IPS DF 6.9 (cell line): ENCODE data around the gene CEP97.
"Not testable (repeated sequence)": the region's sequence is repeated elsewhere in the genome, so short reads cannot be mapped to it uniquely, and the experiment has no call there.

ENCODE experiments used
- DNase-seq: peaks from one replicate; pipeline ENCODE4 v3.0.0-alpha.2; 2013; ENCODE audit warnings: low read depth, low spot score
- H3K27ac ChIP-seq: one replicate; pipeline ENCODE4 v1.5.1; 2013; ENCODE audit warnings: low read length, control low read depth
- H3K27me3 ChIP-seq: 2 replicates; pipeline ENCODE4 v1.6.1; 2013; ENCODE audit warnings: mild to moderate bottlenecking, low read length; ENCODE audit not compliant: control insufficient read depth, insufficient read depth
- H3K36me3 ChIP-seq: 2 replicates; pipeline ENCODE4 v1.6.1; 2013; ENCODE audit warnings: low read length; ENCODE audit not compliant: control insufficient read depth, insufficient read depth
- H3K4me1 ChIP-seq: 2 replicates; pipeline ENCODE4 v1.6.1; 2013; ENCODE audit warnings: low read length; ENCODE audit not compliant: control insufficient read depth, insufficient read depth
- H3K4me3 ChIP-seq: 2 replicates; pipeline ENCODE4 v1.5.1; 2013; ENCODE audit warnings: mild to moderate bottlenecking, low read length
- H3K9me3 ChIP-seq: 2 replicates; pipeline ENCODE4 v1.6.1; 2013; ENCODE audit warnings: low read length, inconsistent platforms; ENCODE audit not compliant: control insufficient read depth, insufficient read depth
- WGBS: extraction: QIAGEN DNeasy Blood & Tissue Kit; methylation state at CpG from one replicate; pipeline ENCODE4 v1.1.7; 2013; ENCODE audit warnings: mixed read lengths, missing lambda C conversion rate; ENCODE audit not compliant: insufficient read length, insufficient coverage; 5-methylcytosine and 5-hydroxymethylcytosine counted together

Gene CEP97, protein sequence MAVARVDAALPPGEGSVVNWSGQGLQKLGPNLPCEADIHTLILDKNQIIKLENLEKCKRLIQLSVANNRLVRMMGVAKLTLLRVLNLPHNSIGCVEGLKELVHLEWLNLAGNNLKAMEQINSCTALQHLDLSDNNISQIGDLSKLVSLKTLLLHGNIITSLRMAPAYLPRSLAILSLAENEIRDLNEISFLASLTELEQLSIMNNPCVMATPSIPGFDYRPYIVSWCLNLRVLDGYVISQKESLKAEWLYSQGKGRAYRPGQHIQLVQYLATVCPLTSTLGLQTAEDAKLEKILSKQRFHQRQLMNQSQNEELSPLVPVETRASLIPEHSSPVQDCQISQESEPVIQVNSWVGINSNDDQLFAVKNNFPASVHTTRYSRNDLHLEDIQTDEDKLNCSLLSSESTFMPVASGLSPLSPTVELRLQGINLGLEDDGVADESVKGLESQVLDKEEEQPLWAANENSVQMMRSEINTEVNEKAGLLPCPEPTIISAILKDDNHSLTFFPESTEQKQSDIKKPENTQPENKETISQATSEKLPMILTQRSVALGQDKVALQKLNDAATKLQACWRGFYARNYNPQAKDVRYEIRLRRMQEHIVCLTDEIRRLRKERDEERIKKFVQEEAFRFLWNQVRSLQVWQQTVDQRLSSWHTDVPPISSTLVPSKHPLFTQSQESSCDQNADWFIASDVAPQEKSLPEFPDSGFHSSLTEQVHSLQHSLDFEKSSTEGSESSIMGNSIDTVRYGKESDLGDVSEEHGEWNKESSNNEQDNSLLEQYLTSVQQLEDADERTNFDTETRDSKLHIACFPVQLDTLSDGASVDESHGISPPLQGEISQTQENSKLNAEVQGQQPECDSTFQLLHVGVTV

DNA sequence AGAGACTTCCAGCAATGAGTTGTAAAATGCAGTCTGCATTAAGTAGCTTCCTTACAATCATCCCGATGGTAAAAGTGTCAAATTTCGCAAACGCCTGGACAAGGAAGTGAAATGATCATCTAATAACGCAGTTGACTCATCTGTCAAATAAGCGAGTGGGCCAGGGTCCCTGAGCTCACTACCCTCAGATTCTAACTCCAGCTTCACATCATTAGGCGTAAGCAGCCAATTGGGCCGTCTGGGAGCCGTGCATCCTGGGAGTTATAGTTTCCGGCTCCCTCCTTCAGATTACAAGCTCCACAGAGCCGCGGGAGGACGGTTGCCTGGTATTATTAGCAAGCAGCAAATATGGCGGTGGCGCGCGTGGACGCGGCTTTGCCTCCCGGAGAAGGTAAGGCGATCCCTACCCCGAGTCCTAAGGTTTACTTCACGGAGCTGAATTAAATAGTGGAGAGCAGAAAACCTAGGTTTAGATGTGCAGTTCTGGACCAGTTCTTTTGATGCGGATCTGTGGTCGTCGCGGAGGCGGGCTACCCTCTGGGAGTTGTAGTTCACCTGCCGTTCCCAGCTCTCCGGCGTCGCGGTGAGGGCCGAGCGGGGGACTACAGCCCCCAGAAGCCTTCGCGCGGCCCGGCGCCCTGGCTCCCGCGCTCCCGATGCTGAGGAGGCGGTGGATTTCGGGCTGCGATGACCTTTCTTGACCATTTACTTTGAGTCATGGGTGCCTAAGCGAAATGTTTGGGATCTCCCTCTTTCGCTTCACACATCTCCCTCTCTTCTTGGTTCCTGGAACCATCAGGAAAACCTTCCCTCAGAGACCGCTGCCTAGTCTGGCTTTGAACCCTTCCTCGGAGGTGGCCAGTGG, at the start of gene CEP97:
TSS of gene CEP97 (plus strand) at position 286 of the 865 bp plus-strand sequence. CDS start at position 349, 63 bp downstream.
- no peaks in the 10 kb centered on the region for H3K27me3 ChIP-seq
- no peak within 1 kb of the TSS for H3K27ac ChIP-seq
- peak within 1 kb of the TSS; percentile 98; the same call in 1 of the 2 replicates for H3K4me3 ChIP-seq
- H3K4me1 ChIP-seq = no peaks in the 10 kb centered on the region; the same call in 1 of the 2 replicates
- WGBS = no CpG with 5 or more reads among the region's 49 CpGs
- no peaks in the 10 kb centered on the region for H3K36me3 ChIP-seq
- H3K9me3 ChIP-seq = no peaks in the 10 kb centered on the region
- peak; percentile 66 for DNase-seq

GRCh38 chr3:101675709-101676215, 48.7 kb upstream of the CEP97 start:
- H3K27me3 ChIP-seq = no peaks in the 10 kb centered on the region
- no CpG with 5 or more reads among the region's 27 CpGs for WGBS
- H3K27ac ChIP-seq = no peak overlapping the region
- H3K4me1 ChIP-seq = no peaks in the 10 kb centered on the region; the same call in 1 of the 2 replicates
- H3K9me3 ChIP-seq = no peaks in the 10 kb centered on the region
- peaks cover 7% of the 10 kb centered on the region for H3K36me3 ChIP-seq
- peak overlapping the region; percentile 94; the same call in 1 of the 2 replicates for H3K4me3 ChIP-seq
- DNase-seq = no peak

- H3K4me3 ChIP-seq = peak overlapping the region; percentile 94
- H3K27ac ChIP-seq = no peak overlapping the region
- no CpG with 5 or more reads among the region's 57 CpGs for WGBS
- H3K36me3 ChIP-seq = peaks cover 7% of the 10 kb centered on the region
- peak; percentile 72 for DNase-seq
- no peaks in the 10 kb centered on the region for H3K27me3 ChIP-seq
- no peaks in the 10 kb centered on the region for H3K9me3 ChIP-seq
- H3K4me1 ChIP-seq = no peaks in the 10 kb centered on the region; the same call in 1 of the 2 replicates
Observed at GRCh38 chr3:101676216-101676764, 48.1 kb upstream of the CEP97 start.

- Histone ChIP-seq H3K36me3 (peaks cover 13% of the 10 kb centered on the region), H3K9me3 (no peaks in the 10 kb centered on the region), H3K4me3 (peak within 1 kb of the TSS; percentile 94), H3K4me1 (no peaks in the 10 kb centered on the region; the same call in 1 of the 2 replicates), H3K27me3 (no peaks in the 10 kb centered on the region), H3K27ac (no peak within 1 kb of the TSS)
- no CpG with 5 or more reads among the region's 57 CpGs for WGBS
- DNase-seq = peak; percentile 100
Observed at GRCh38 chr3:101676765-101677435, 47.5 kb upstream of the CEP97 start, which contains the start of gene ZBTB11. ZBTB11 (minus strand) TSS chr3:101677132; CDS start chr3:101676914, 218 bp downstream.

DNA sequence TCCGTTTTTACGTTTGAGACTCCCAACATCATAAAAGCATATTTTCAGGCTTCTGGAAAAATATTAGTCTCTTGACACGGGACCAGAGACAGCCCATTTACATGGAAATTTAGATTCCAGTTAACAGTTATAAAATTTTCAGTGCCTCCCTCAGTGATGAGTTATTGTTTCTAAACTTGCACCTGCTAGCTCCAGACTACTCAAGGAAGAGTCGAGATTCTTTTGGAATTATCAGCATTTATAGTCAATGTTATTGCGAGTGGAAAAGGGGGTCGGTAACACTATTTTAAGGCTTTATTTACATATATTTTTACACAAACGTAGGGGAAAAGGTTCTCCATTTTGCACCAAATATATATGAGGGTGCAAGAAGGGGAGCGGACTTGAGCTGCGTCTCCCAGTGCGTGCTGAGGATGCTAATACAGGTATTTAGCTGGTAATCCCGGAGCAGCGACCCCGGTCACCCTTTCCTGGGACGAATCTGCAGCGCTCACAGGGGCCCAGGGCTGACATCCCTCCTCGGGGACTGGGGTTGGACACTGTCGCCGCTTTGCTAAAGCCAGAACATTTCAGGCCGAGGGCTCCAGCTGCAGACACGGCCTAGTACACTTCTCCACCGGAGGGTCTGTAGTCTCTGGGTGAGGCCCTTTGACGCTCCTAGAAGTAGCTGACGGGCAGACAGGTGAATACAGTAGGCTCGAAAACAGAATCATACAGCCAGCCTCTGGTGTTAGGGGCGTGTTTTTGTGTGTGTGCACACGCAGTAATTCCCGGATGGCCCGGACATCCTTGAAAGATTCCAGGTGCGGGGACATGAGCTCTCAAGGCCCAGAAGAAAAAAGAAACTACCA, 46.8 kb upstream of the CEP97 start:
- DNase-seq = no peak
- Histone ChIP-seq H3K27me3 (no peaks in the 10 kb centered on the region), H3K4me3 (no peak overlapping the region; the same call in 1 of the 2 replicates), H3K9me3 (no peaks in the 10 kb centered on the region), H3K4me1 (no peaks in the 10 kb centered on the region; the same call in 1 of the 2 replicates), H3K27ac (no peak overlapping the region), H3K36me3 (peaks cover 18% of the 10 kb centered on the region)
- no CpG with 5 or more reads among the region's 29 CpGs for WGBS

- H3K27ac ChIP-seq, H3K4me1 ChIP-seq, H3K4me3 ChIP-seq, H3K27me3 ChIP-seq, H3K9me3 ChIP-seq, DNase-seq: not testable (repeated sequence)
- H3K36me3 ChIP-seq = peaks cover 18% of the 10 kb centered on the region
- no CpG with 5 or more reads among the region's 2 CpGs for WGBS
Observed at GRCh38 chr3:101678837-101679236, 45.6 kb upstream of the CEP97 start.

GRCh38 chr3:101680466-101680865, 43.9 kb upstream of the CEP97 start:
- DNase-seq = no peak
- peaks cover 27% of the 10 kb centered on the region for H3K36me3 ChIP-seq
- no peaks in the 10 kb centered on the region; the same call in 1 of the 2 replicates for H3K4me1 ChIP-seq
- H3K4me3 ChIP-seq = no peak overlapping the region
- no CpG with 5 or more reads among the region's 4 CpGs for whole genome bisulfite sequencing
- no peak overlapping the region for H3K27ac ChIP-seq
- no peaks in the 10 kb centered on the region for H3K27me3 ChIP-seq
- no peaks in the 10 kb centered on the region for H3K9me3 ChIP-seq

DNA sequence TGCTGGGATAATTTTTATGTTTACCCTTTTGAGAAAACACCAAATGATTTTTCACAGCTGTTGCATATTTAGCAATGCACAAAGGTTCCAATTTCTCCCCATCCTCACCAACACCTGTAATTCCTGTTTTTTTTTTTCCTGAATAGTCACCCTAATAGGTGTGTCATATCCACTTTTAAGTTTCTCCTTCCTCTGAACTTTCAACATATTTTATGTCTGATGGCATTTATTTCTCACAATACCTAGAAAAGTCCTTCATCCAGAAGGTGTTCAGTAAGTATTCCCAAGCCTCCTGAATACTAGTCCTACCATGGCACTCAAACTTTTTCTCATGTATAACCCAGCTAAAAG, 39.4 kb upstream of the CEP97 start:
- Histone ChIP-seq H3K4me3 (no peak overlapping the region; the same call in 1 of the 2 replicates), H3K36me3 (peaks cover 25% of the 10 kb centered on the region; the same call in 1 of the 2 replicates), H3K9me3 (no peaks in the 10 kb centered on the region), H3K27ac (no peak overlapping the region), H3K27me3 (no peaks in the 10 kb centered on the region), H3K4me1 (no peaks in the 10 kb centered on the region)
- no peak for DNase-seq
